ENCODE data around the gene RHOD. TPM values are rescaled to one million over a fixed set of nuclear protein-coding genes. Genes with fewer than 3 reads are reported as not detected.

Gene RHOD
- total RNA-seq, 1 donor from 2014 or later = 29.8 TPM

- Mint-ChIP-seq H3K4me3 (ENCODE audit: unreplicated experiment) (no peak overlapping the region), H3K27ac (ENCODE audit: unreplicated experiment) (no peak overlapping the region), H3K9me3 (ENCODE audit: unreplicated experiment) (no peaks in the 10 kb centered on the region), H3K4me1 (ENCODE audit: low read depth, unreplicated experiment) (peaks cover 16% of the 10 kb centered on the region), H3K27me3 (ENCODE audit: low read depth, unreplicated experiment) (peaks cover 31% of the 10 kb centered on the region), H3K36me3 (ENCODE audit: low read depth, unreplicated experiment) (no peaks in the 10 kb centered on the region)
- Histone ChIP-seq H4K20me1 (ENCODE audit: insufficient read depth, low read length) (no peaks in the 10 kb centered on the region), H3K27me3 (ENCODE audit: insufficient read depth, low read length) (no peaks in the 10 kb centered on the region), H3K9me3 (ENCODE audit: insufficient read depth, low read depth, low read length) (no peaks in the 10 kb centered on the region), H3K4me2 (ENCODE audit: low read length) (no peak overlapping the region), H3K4me1 (ENCODE audit: insufficient read depth, low read length) (peaks cover 38% of the 10 kb centered on the region), H3K4me3 (ENCODE audit: insufficient read depth, low read depth, low read length) (no peak overlapping the region), H3K36me3 (ENCODE audit: insufficient read depth, low read length) (no peaks in the 10 kb centered on the region), H2AFZ (ENCODE audit: low read depth, low read length) (no peak overlapping the region), H3K27ac (ENCODE audit: low read depth, low read length) (no peak overlapping the region), H3K9ac (ENCODE audit: low read length) (no peak overlapping the region), H3K79me2 (ENCODE audit: insufficient read depth, low read length) (no peaks in the 10 kb centered on the region)
- FAIRE-seq = no peak
- TF ChIP-seq CTCF (IDR thresholded peaks at IDR 0.05; ENCODE audit: insufficient read depth, low read depth, low read length) (no peak), EZH2 (IDR thresholded peaks at IDR 0.05; ENCODE audit: insufficient read depth, low read length) (no peak)
- no peak for DNase-seq (ENCODE audit: low read depth)
These were observed 30.9 kb upstream of the RHOD start for GRCh38 chr11:67025750-67026149.

DNA sequence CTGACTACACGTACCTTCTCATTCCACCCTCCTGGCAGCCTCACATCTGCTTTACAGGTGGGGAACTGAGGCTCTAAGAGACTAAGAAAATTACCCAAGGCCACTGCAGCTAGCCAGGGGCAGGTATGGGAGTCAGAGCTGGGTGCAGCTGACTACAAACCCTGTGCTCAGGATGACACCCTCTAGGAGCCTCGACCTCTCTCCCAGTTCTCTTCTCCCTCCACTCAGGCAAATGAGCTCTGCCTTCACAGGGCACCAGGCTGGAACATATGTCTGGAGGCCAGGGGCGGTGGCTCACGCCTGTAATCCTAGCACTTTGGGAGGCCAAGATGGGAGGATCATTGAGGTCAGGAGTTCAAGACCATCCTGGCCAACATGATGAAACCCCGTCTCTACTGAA, 29.7 kb upstream of the RHOD start:
- no peaks in the 10 kb centered on the region for H4K20me1 ChIP-seq (ENCODE audit: insufficient read depth, low read length)
- H2AFZ ChIP-seq (ENCODE audit: low read depth, low read length) = no peak overlapping the region
- H3K9me3 ChIP-seq (ENCODE audit: insufficient read depth, low read depth, low read length) = no peaks in the 10 kb centered on the region
- Mint-ChIP-seq H3K4me3 (ENCODE audit: unreplicated experiment) (no peak overlapping the region), H3K9me3 (ENCODE audit: unreplicated experiment) (no peaks in the 10 kb centered on the region), H3K4me1 (ENCODE audit: low read depth, unreplicated experiment) (peaks cover 20% of the 10 kb centered on the region), H3K27me3 (ENCODE audit: low read depth, unreplicated experiment) (peaks cover 28% of the 10 kb centered on the region), H3K27ac (ENCODE audit: unreplicated experiment) (no peak overlapping the region), H3K36me3 (ENCODE audit: low read depth, unreplicated experiment) (no peaks in the 10 kb centered on the region)
- FAIRE-seq (no peak), DNase-seq (ENCODE audit: low read depth) (no peak)
- H3K4me3 ChIP-seq (ENCODE audit: insufficient read depth, low read depth, low read length) = no peak overlapping the region
- H3K79me2 ChIP-seq (ENCODE audit: insufficient read depth, low read length) = no peaks in the 10 kb centered on the region
- no peak overlapping the region for H3K9ac ChIP-seq (ENCODE audit: low read length)
- peaks cover 43% of the 10 kb centered on the region for H3K4me1 ChIP-seq (ENCODE audit: insufficient read depth, low read length)
- TF ChIP-seq CTCF (IDR thresholded peaks at IDR 0.05; ENCODE audit: insufficient read depth, low read depth, low read length) (no peak), EZH2 (IDR thresholded peaks at IDR 0.05; ENCODE audit: insufficient read depth, low read length) (no peak)
- no peaks in the 10 kb centered on the region for H3K27me3 ChIP-seq (ENCODE audit: insufficient read depth, low read length)
- H3K4me2 ChIP-seq (ENCODE audit: low read length) = no peak overlapping the region
- H3K36me3 ChIP-seq (ENCODE audit: insufficient read depth, low read length) = no peaks in the 10 kb centered on the region
- no peak overlapping the region for H3K27ac ChIP-seq (ENCODE audit: low read depth, low read length)

DNA sequence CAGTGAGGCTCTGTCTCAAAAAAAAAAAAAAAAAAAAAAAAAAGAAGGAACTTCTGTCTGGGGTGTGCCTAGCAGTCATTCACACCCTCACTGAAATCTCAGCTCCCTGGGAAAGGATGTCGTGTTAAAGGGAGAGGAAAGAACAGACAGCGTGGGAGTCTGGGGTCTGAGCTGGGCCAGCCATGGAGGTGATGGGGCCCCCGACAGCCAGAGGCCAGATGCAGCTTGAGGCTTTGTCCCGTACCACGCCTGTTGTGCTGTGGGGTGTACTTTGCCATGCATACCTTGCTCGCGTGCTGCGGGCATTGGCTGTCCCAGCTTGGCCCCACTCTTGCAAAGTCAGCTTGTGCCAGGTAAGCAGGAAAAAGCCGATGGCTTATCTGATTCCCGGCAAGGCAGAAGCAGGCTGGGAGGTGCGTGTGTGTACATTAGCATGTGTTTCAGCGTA, 29.1 kb upstream of the RHOD start:
- Histone ChIP-seq H3K27me3 (ENCODE audit: insufficient read depth, low read length) (no peaks in the 10 kb centered on the region), H3K36me3 (ENCODE audit: insufficient read depth, low read length) (no peaks in the 10 kb centered on the region), H3K27ac (ENCODE audit: low read depth, low read length) (no peak overlapping the region), H3K4me2 (ENCODE audit: low read length) (no peak overlapping the region), H3K9ac (ENCODE audit: low read length) (no peak overlapping the region), H3K4me1 (ENCODE audit: insufficient read depth, low read length) (peaks cover 44% of the 10 kb centered on the region), H4K20me1 (ENCODE audit: insufficient read depth, low read length) (no peaks in the 10 kb centered on the region), H3K79me2 (ENCODE audit: insufficient read depth, low read length) (no peaks in the 10 kb centered on the region), H3K4me3 (ENCODE audit: insufficient read depth, low read depth, low read length) (no peak overlapping the region), H3K9me3 (ENCODE audit: insufficient read depth, low read depth, low read length) (no peaks in the 10 kb centered on the region), H2AFZ (ENCODE audit: low read depth, low read length) (no peak overlapping the region)
- TF ChIP-seq CTCF (IDR thresholded peaks at IDR 0.05; ENCODE audit: insufficient read depth, low read depth, low read length) (no peak), EZH2 (IDR thresholded peaks at IDR 0.05; ENCODE audit: insufficient read depth, low read length) (no peak)
- H3K27ac Mint-ChIP-seq (ENCODE audit: unreplicated experiment) = no peak overlapping the region
- DNase-seq (ENCODE audit: low read depth) = no peak
- H3K4me1 Mint-ChIP-seq (ENCODE audit: low read depth, unreplicated experiment) = peaks cover 21% of the 10 kb centered on the region
- H3K4me3 Mint-ChIP-seq (ENCODE audit: unreplicated experiment) = no peak overlapping the region
- no peaks in the 10 kb centered on the region for H3K36me3 Mint-ChIP-seq (ENCODE audit: low read depth, unreplicated experiment)
- H3K27me3 Mint-ChIP-seq (ENCODE audit: low read depth, unreplicated experiment) = peaks cover 23% of the 10 kb centered on the region
- FAIRE-seq = no peak
- H3K9me3 Mint-ChIP-seq (ENCODE audit: unreplicated experiment) = no peaks in the 10 kb centered on the region

Data from astrocyte (in vitro differentiated cells and primary cell).